ENCODE measurements around the gene BRD4. TPM values are rescaled to one million over a fixed set of nuclear protein-coding genes. Genes with fewer than 3 reads are reported as not detected.

BRD4 gene
- total RNA-seq, 4 donors from 2014 or later, result 51.0 to 148 (median 77.5) TPM

- Histone ChIP-seq H3K4me3 (no peak overlapping the region), H3K9me3 (no peaks in the 10 kb centered on the region), H3K27me3 (no peaks in the 10 kb centered on the region), H3K36me3 (no peaks in the 10 kb centered on the region), H3K4me1 (peaks cover 0 to 12% (median 8%) of the 10 kb centered on the region in 4 donors), H3K27ac (no peak overlapping the region)
- TF ChIP-seq POLR2A (IDR thresholded peaks at IDR 0.05) (no peak), CTCF (IDR thresholded peaks at IDR 0.05) (no peak)
- DNase-seq, result no peak
These were observed 111.5 kb downstream of the BRD4 start for GRCh38 chr19:15220833-15221232.

GRCh38 chr19:15218501-15218900 lies 113.8 kb downstream of the BRD4 start:
- Histone ChIP-seq H3K4me3 (no peak overlapping the region), H3K27ac (no peak overlapping the region), H3K27me3 (no peaks in the 10 kb centered on the region), H3K4me1 (peaks cover 0 to 5% (median 2%) of the 10 kb centered on the region in 4 donors), H3K36me3 (no peaks in the 10 kb centered on the region), H3K9me3 (no peaks in the 10 kb centered on the region)
- no peak for TF ChIP-seq POLR2A (IDR thresholded peaks at IDR 0.05)
- no peak for TF ChIP-seq CTCF (IDR thresholded peaks at IDR 0.05)
- DNase-seq, result no peak

- no peak overlapping the region for H3K27ac ChIP-seq
- no peak overlapping the region for H3K4me3 ChIP-seq
- H3K36me3 ChIP-seq, result no peaks in the 10 kb centered on the region
- H3K4me1 ChIP-seq, result no peaks in the 10 kb centered on the region
- DNase-seq, result no peak
- H3K27me3 ChIP-seq, result no peaks in the 10 kb centered on the region
- no peak for TF ChIP-seq POLR2A (IDR thresholded peaks at IDR 0.05)
- no peak for TF ChIP-seq CTCF (IDR thresholded peaks at IDR 0.05)
- no peaks in the 10 kb centered on the region for H3K9me3 ChIP-seq
These were observed 116.0 kb downstream of the BRD4 start for GRCh38 chr19:15216363-15216762.

- no peak for TF ChIP-seq CTCF (IDR thresholded peaks at IDR 0.05)
- no peak overlapping the region for H3K4me3 ChIP-seq
- H3K4me1 ChIP-seq, result no peaks in the 10 kb centered on the region
- no peak for DNase-seq
- H3K36me3 ChIP-seq, result no peaks in the 10 kb centered on the region
- H3K9me3 ChIP-seq, result no peaks in the 10 kb centered on the region
- H3K27ac ChIP-seq, result no peak overlapping the region
- H3K27me3 ChIP-seq, result no peaks in the 10 kb centered on the region
These were observed 118.5 kb downstream of the BRD4 start for GRCh38 chr19:15213715-15214381.

GRCh38 chr19:15212711-15213110 lies 119.6 kb downstream of the BRD4 start:
- DNase-seq, result no peak
- no peaks in the 10 kb centered on the region for H3K4me1 ChIP-seq
- no peak overlapping the region for H3K27ac ChIP-seq
- no peaks in the 10 kb centered on the region for H3K27me3 ChIP-seq
- H3K36me3 ChIP-seq, result no peaks in the 10 kb centered on the region
- no peak overlapping the region for H3K4me3 ChIP-seq
- no peaks in the 10 kb centered on the region for H3K9me3 ChIP-seq
- TF ChIP-seq POLR2A (IDR thresholded peaks at IDR 0.05) (no peak), CTCF (IDR thresholded peaks at IDR 0.05) (no peak)

All from Peyer's patch (tissue), 4 donors.